ENCODE measurements around the gene MYO9A.

Gene MYO9A

GRCh38 chr15:71825021-71825730 lies 292.8 kb downstream of the MYO9A start:
- DNase-seq = no peak

DNA sequence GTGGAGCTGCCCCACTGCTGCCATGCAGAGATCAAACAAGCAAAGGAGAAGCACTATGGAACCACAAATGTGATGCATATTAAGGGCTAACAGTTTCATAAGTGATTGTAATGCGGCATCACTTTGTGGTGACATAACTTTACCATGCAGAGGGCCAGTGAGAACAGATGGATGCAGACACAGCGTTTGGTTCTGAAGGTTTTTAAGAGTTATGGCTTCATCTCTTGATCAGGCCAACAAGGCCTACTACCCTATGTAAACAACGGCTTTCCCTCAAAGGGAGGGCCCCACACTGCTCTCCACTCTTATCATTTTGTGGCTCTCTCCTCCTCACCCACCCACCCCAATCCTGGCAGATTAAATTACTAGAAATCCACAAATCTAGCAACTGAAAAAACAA lies 294.1 kb downstream of the MYO9A start:
- no peak for DNase-seq

DNA sequence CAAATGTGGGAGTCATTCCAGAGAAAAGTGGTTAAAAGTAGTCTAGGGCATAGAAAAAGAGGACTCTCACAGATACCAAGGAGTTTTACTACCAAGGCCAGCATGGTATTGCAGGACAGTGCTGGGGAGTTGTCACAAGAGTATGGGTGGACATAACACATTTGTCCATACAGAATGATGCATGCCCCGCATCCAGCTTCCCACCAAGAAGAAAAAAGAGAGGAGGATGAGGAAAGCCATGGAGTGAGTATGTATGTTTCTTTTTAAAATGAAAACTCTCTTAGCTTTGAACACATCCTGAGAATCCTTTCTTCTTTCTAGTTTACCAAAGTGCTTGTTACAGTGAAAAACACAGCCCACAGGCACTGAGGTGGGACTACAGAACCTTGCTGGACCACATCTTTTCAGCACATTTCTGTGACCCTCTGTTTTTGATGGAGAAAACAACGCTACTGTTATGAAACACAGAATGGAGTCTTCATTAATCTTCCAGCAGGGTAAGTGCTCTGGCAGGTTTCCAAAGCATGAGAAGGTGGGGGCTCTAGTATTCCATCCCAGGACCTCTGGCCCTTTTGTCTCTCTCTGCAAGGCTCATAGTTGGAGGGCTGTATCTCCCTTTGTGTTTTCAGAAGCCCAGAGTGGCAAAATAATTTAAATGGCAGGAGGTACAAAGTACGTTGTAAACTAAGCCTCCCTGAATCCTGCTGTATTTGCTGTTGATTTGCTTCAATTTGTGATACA lies 294.9 kb downstream of the MYO9A start:
- no peak for DNase-seq

DNA sequence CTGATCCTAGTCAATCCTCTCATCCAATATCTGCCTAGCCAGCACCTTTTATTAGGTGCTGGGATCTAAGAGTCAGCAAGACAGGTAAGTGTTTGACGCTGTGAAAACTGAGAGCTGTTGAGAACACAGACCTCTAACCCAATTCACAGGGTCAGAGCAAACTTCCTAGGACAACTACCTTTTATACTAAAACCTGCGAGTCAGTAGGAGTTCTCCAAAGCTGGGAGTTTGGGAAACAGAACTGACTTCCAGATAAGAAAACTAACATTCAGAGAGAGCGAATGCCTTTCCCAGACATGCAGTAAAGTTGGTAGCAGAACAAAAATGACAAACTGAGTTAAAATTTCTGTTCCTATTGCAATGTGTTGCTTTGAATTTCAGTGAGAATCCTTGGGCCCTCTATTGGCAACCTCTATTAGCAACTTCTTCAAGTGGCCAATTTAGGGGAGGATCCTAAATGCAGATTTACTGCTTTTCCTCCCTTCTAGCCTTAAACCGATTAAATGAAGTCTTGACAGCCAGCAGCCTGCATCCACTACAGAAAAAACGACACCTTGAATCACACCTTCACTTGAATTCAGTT lies 296.3 kb downstream of the MYO9A start:
- no peak for DNase-seq

- no peak for DNase-seq
Measured at GRCh38 chr15:71820127-71820526, 297.8 kb downstream of the MYO9A start.

- DNase-seq = no peak
Measured at GRCh38 chr15:71817351-71817750, 300.6 kb downstream of the MYO9A start.

GRCh38 chr15:71815301-71815700 lies 302.6 kb downstream of the MYO9A start:
- DNase-seq = no peak

GRCh38 chr15:71813723-71814470 lies 304.1 kb downstream of the MYO9A start:
- DNase-seq = no peak

- no peak for DNase-seq
Measured at GRCh38 chr15:71812966-71813722, 304.8 kb downstream of the MYO9A start.

DNA sequence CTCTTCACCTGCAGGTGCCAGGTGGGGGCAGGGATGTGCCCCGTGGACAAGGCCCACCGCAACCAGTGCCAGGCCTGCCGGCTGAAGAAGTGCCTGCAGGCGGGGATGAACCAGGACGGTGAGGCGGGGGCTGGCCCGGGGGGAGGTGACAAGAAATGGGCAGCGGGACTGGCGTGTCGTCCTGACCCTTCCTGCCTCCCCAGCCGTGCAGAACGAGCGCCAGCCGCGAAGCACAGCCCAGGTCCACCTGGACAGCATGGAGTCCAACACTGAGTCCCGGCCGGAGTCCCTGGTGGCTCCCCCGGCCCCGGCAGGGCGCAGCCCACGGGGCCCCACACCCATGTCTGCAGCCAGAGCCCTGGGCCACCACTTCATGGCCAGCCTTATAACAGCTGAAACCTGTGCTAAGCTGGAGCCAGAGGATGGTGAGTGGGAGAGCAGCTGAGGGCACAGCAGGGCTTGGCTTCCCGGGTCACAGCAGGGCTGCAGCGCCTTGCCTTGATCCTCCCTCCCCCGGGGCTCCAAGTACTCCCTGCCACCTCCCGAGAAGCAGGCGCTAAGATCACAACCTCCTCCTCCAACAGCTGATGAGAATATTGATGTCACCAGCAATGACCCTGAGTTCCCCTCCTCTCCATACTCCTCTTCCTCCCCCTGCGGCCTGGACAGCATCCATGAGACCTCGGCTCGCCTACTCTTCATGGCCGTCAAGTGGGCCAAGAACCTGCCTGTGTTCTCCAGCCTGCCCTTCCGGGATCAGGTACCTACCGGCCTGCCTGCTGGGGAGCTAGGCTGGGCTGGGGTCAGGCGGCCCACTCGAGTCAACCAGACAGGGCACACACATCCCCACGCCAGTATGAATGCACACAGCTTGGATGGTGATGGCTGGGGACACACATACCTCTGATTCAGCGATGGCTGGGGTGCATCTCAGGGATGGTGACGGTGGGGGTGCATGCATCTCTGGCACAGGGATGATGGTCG lies 305.9 kb downstream of the MYO9A start:
- DNase-seq = no peak

GRCh38 chr15:71811036-71811736 lies 306.8 kb downstream of the MYO9A start:
- DNase-seq = no peak

GRCh38 chr15:71810256-71811035 lies 307.5 kb downstream of the MYO9A start, which contains the start of gene NR2E3:
TSS of gene NR2E3 (plus strand) at chr15:71810554. CDS start at chr15:71810744, 190 bp downstream.
- no peak for DNase-seq

DNA sequence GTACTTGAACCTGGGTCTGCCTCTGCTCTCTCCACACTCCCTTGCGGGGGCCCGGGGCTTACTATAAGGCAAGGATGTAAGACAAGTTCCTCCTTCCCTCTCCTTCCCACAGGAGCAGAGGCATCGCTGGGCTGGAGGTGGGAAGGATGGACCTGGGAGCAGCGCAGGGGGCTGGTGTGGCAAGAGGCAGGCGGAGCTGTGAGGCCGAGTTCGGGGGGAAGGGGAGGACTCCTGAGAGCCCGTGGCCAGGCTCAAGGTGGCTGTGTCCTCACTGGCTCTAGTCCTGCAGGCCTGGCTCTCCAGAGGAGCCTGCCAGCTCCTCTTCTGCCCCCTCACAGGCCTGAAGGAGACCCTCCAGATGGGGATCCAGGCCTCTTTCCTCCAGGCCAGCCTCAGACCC lies 308.6 kb downstream of the MYO9A start:
- no peak for DNase-seq

- no peak for DNase-seq
Measured at GRCh38 chr15:71808311-71809020, 309.5 kb downstream of the MYO9A start.

DNA sequence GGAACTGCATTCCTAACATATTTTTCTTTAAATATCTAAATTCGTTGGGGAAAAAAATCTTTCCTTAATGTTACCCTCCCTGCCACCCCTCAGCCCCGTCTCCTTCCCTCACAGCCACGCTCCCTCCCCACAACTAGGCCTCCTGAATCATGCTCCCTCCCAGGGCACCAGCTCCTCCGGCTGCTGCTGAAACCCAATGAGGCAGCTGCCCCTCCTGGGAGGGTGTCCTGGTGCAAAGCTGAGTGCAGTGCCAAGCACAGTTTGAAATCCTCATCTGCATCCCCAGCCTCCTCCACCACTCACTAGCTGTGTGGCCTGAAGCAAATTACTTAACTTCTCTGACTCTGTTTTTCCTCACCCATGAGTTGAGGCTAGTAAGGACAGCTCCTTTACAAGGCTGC lies 310.3 kb downstream of the MYO9A start:
- DNase-seq = no peak

DNA sequence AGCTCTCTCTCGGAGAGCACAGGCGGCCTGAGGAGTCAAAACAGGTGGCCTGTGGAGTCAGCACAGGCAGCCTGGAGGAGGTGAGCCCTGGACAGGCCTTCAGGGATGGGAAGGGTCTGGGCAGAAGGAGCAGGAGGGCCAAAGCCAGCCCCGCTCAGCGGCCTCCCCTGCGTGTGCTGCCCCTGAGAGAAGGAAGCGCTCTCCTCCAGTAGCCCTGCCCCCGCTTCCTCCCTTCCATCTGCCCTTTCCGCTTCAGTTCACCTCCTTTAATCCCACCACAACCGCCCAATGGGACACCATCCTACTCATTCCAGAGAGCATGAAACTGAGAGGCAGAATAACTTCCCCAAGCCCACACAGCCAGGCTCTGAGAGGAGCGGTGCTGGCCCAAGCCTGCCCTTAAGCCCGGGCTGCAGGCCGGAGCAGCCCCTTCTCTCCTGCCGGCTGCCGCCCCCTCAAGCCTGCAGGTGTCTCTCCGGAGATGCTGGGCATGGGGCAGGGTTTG lies 310.8 kb downstream of the MYO9A start:
- DNase-seq = no peak

GRCh38 chr15:71806452-71806931 lies 311.5 kb downstream of the MYO9A start:
- no peak for DNase-seq

- DNase-seq = no peak
Measured at GRCh38 chr15:71804695-71805470, 313.1 kb downstream of the MYO9A start.
